ENCODE data around the gene SHISA9.

The SHISA9 gene

GRCh38 chr16:13205352-13205751 is 304.0 kb downstream of the SHISA9 start:
- no peak for DNase-seq

GRCh38 chr16:13206606-13207005 is 305.2 kb downstream of the SHISA9 start:
- DNase-seq = no peak

- DNase-seq = no peak
Observed at GRCh38 chr16:13207151-13207550, 305.8 kb downstream of the SHISA9 start.

DNA sequence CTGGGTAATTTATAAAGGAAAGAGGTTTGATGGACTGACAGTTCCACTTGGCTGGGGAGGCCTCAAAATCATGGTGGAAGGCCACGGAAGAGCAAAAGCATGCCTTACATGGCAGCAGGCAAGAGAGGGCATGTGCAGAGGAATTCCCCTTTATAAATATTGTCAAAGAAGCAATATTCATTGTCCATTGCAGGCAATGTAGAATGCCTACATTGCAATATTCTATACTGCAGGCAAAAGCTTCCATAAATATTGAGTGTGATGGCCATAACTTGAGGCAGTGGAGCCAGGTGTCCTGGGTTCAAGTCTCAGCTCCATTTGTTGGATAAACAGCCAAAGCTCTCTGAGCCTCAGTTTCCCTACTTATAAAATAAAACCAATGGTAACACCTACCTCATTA is 322.3 kb downstream of the SHISA9 start:
- no peak for DNase-seq

GRCh38 chr16:13229039-13229438 is 327.6 kb downstream of the SHISA9 start:
- DNase-seq = no peak

DNA sequence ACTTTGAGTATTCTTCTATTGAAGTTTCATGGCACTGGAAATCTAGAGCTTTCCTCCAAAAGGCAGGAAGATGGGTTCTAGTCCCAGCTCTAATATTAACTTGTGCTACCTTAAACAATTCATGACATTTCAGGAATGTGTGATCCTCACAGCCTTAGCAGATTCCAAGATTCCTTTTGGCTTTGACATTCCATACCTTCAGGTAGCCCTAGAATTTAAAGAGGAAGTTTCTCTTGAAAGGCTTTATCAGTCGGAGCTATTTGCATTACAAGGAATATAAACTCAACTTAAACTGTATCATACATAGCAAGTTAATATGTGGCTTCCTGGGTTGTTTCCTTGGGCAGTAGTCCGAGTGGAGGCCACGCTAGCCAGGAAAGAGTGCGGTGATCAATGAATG is 330.0 kb downstream of the SHISA9 start:
- DNase-seq = no peak

- DNase-seq = no peak
Observed at GRCh38 chr16:13234999-13235398, 333.6 kb downstream of the SHISA9 start.

DNA sequence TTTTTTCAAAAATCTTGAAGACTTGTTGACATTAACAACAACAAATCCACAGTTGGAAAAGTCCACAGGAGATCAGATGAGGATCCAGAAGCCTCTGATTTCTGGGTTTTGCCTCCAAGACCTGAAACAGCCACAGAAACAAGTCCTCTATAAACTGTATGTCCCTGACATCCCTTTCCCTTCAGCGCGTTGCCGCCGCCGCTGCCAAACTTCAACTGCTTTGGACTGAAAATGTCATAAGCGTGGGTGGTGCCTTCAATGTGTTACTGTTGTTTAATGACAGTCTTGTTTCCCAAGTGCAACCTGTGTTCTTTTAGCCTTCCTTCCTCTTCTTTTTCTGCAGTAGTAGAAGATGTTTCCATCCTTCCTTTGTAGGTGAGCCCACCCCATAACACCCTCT is 334.9 kb downstream of the SHISA9 start:
- no peak for DNase-seq

DNA sequence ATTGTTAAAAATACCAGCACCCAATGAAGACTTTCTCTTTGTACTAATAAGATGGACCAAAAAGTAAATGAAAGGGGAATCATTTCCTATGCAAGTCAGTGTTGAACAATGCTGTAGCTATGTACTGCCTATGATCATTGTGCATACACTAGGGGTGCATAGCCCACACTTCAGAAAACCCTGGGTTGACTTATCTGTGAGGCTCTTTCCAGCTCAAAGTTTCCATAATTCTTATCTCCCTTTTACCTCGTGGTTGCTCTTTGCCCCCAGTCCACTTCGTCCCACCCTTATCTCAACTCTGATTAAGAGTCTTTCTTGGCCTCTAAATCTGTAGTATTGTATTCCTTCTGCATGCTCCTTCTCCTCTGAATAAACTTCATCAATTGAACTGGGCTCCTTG is 336.8 kb downstream of the SHISA9 start:
- no peak for DNase-seq

DNA sequence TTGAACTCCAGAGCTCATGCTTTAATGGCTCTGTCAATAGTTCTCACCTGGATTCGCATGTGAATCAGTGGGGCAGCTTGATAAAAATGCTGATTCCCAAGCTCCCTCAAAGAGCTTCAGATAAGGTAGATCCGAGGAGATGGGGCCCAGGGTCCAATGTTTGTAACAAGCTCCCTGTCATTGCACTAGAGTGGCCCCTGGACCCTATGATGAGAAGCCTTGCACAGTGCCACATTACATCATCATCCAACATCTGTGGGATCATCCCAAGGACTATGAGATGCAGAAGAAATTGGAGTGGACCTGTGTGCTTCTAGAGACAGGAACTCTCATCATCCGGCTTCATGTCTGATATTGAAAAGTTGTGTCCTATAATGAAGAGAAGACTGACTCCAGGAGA is 340.8 kb downstream of the SHISA9 start:
- no peak for DNase-seq

GRCh38 chr16:13244770-13245169 is 343.4 kb downstream of the SHISA9 start:
- no peak for DNase-seq

- DNase-seq = no peak
Observed at GRCh38 chr16:13245713-13246377, 344.4 kb downstream of the SHISA9 start.

GRCh38 chr16:13254998-13255614 is 353.7 kb downstream of the SHISA9 start:
- no peak for DNase-seq

- DNase-seq = no peak
Observed at GRCh38 chr16:13262270-13263090, 361.1 kb downstream of the SHISA9 start.

- no peak for DNase-seq
Observed at GRCh38 chr16:13264749-13265552, 363.6 kb downstream of the SHISA9 start.

GRCh38 chr16:13269359-13269758 is 368.0 kb downstream of the SHISA9 start:
- no peak for DNase-seq

DNA sequence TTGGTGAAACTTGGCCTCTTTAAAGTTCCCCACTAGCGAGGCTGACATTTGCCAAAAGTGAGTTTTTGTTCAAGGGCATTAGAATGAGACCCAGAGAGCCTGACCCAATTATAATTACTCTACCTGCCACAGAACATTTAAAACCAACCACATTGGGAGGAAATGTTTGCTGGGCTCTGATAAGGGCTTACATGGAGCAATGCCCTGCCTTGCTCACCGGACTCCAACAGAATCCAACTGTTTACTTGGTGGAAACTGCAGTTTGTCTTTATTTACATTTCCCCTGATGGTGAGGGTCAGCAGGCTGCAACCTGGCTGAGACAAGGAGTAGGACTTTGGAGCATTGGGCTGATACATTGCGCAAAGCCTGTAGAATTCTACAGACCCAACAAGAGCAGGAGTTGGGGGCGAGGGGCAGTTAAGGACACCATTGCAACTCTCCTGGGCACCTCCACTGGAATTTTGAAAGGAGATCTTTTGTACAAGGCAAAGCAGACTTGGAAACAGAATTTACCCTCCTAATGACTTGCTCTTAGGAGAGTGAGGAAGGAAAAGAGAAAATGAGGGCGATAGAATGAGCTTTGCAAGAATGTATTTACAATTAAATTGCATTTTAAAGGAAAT is 368.6 kb downstream of the SHISA9 start:
- no peak for DNase-seq

GRCh38 chr16:13270602-13271001 is 369.2 kb downstream of the SHISA9 start:
- DNase-seq = no peak

- no peak for DNase-seq
Observed at GRCh38 chr16:13289515-13289914, 388.1 kb downstream of the SHISA9 start.

All from hippocampal formation (tissue), 2 donors.